HCT116 (cell line): ENCODE data around the gene SLC6A13. TPM values are rescaled to one million over a fixed set of nuclear protein-coding genes. Genes with fewer than 3 reads are reported as not detected.

Experiments used
- ATAC-seq: fragments of 200-7000 bp; cut with Tn5 transposase; 2 replicates; pipeline ENCODE4 v1.9.1; 2020; ENCODE audit warnings: mild to moderate bottlenecking, moderate library complexity
- BruUV-seq: library from RNA; stranded (reverse); fragments of 400-500 nt; replicated peaks from 2 replicates; lab custom pipeline; 2021; lab: Mats Ljungman, UMichigan
- CTCF ChIA-PET: fragments of 300-600 bp; sonication (Branson Sonifier 250); formaldehyde crosslinking; loops from one replicate; lab custom pipeline; 2021; ENCODE audit warnings: antibody characterized with exemption; lab: Charles Lee
- POLR2A ChIA-PET: fragments of 300-600, 350-600 bp; sonication (Branson Sonifier 250); formaldehyde crosslinking; loops from one replicate; lab custom pipeline; 2021; ENCODE audit warnings: antibody characterized with exemption; lab: Charles Lee
- RAD21 ChIA-PET, 2 experiments: fragments of 300-600 bp; sonication (Branson Sonifier 250); formaldehyde crosslinking; loops; one replicate each; lab custom pipeline; 2023; ENCODE audit warnings: low total read pairs in 2 of 2; ENCODE audit not compliant: uncharacterized antibody in 2 of 2, unreplicated experiment in 2 of 2, low non-redundant PET in 1 of 2; lab: Charles Lee
- DNase-seq: peaks from one replicate; pipeline ENCODE4 v3.0.0-alpha.2; 2010; ENCODE audit warnings: low read depth, low spot score
- H2AFZ ChIP-seq: fragments of 200-600 bp; shearing (Covaris generic), sonication (generic); 2 replicates; pipeline ENCODE4 v1.6.1; 2017; ENCODE audit warnings: low read depth, mixed run types, mixed read lengths, antibody characterized with exemption, low read length; ENCODE audit not compliant: poor library complexity, severe bottlenecking
- H3K27ac ChIP-seq: 2 replicates; pipeline ENCODE4 v1.5.1; 2012; ENCODE audit warnings: low read depth, low read length
- H3K27me3 ChIP-seq: fragments of 200-600 bp; sonication (generic); 2 replicates; pipeline ENCODE4 v1.6.1; 2016; ENCODE audit warnings: mixed run types, low read length, mixed read lengths; ENCODE audit not compliant: insufficient read depth
- H3K36me3 ChIP-seq, 2 experiments: fragments of 200-500 bp in 1 of 2; fragments of 200-600 bp in 1 of 2; sonication (Bioruptor generic) in 1 of 2; sonication (generic) in 1 of 2; 2 replicates each; pipeline versions ENCODE4 v1.5.1 to v1.6.1; 2014 to 2016; ENCODE audit warnings: low read length in 2 of 2, inconsistent platforms in 1 of 2, mixed read lengths in 1 of 2, mixed run types in 1 of 2; ENCODE audit not compliant: insufficient read depth in 2 of 2, control insufficient read depth in 1 of 2
- H3K4me1 ChIP-seq, 2 experiments: fragments of 200-600 bp in 1 of 2; sonication (generic) in 1 of 2; 2 replicates each; pipeline versions ENCODE4 v1.5.1 to v1.6.1; 2012 to 2017; ENCODE audit warnings: low read length in 2 of 2, inconsistent platforms in 1 of 2, mild to moderate bottlenecking in 1 of 2, mixed read lengths in 1 of 2, mixed run types in 1 of 2, moderate library complexity in 1 of 2; ENCODE audit not compliant: insufficient read depth in 2 of 2, control insufficient read depth in 1 of 2
- H3K4me2 ChIP-seq: fragments of 200-600 bp; sonication (generic); 2 replicates; pipeline ENCODE4 v1.6.1; 2017; ENCODE audit warnings: mixed run types, low read length, mixed read lengths
- H3K4me3 ChIP-seq, 2 experiments: fragments of 200-600 bp in 1 of 2; sonication (generic) in 1 of 2; replicated peaks in 1 of 2; 2 replicates each; pipeline ENCODE4 v1.5.1; 2011 to 2016; ENCODE audit warnings: low read length in 2 of 2, control low read depth in 1 of 2, low read depth in 1 of 2, mild to moderate bottlenecking in 1 of 2, mixed read lengths in 1 of 2, mixed run types in 1 of 2
- H3K79me2 ChIP-seq: fragments of 200-600 bp; sonication (generic); 2 replicates; pipeline ENCODE4 v1.6.1; 2017; ENCODE audit warnings: mild to moderate bottlenecking, mixed run types, low read length, moderate library complexity, mixed read lengths; ENCODE audit not compliant: insufficient read depth
- H3K9ac ChIP-seq: fragments of 200-600 bp; sonication (generic); 2 replicates; pipeline ENCODE4 v1.6.1; 2016; ENCODE audit warnings: low read length, mixed read lengths
- H3K9me2 ChIP-seq: fragments of 200-600 bp; sonication (generic), shearing (Covaris generic); 2 replicates; pipeline ENCODE4 v1.6.1; 2017; ENCODE audit warnings: mixed run types, mild to moderate bottlenecking, moderate library complexity; ENCODE audit not compliant: insufficient read depth
- H3K9me3 ChIP-seq, 2 experiments: fragments of 200-500 bp in 1 of 2; fragments of 200-600 bp in 1 of 2; sonication (Bioruptor generic) in 1 of 2; sonication (generic) in 1 of 2; 2 replicates each; pipeline ENCODE4 v1.6.1; 2014 to 2017; ENCODE audit warnings: low read length in 2 of 2, mixed read lengths in 2 of 2, inconsistent platforms in 1 of 2, low read depth in 1 of 2, mild to moderate bottlenecking in 1 of 2, mixed run types in 1 of 2, moderate library complexity in 1 of 2; ENCODE audit not compliant: control insufficient read depth in 1 of 2, insufficient read depth in 1 of 2
- H4K20me1 ChIP-seq: fragments of 200-600 bp; sonication (generic), shearing (Covaris generic); 2 replicates; pipeline ENCODE4 v1.6.1; 2017; ENCODE audit warnings: mixed run types, mild to moderate bottlenecking, moderate library complexity; ENCODE audit not compliant: insufficient read depth
- ATF3 ChIP-seq: IDR thresholded peaks from 2 replicates; pipeline ENCODE4 v1.6.1; 2012
- CBX3 ChIP-seq: IDR thresholded peaks from 2 replicates; pipeline ENCODE4 v1.6.1; 2012; ENCODE audit warnings: low read depth
- EGR1 ChIP-seq: IDR thresholded peaks from 2 replicates; pipeline ENCODE4 v1.6.1; 2012; ENCODE audit warnings: low read depth
- EZH2phosphoT487 ChIP-seq: fragments of 200-600 bp; IDR thresholded peaks from 2 replicates; pipeline ENCODE4 v1.6.1; 2018; ENCODE audit warnings: antibody characterized with exemption, borderline replicate concordance
- FOSL1 ChIP-seq: IDR thresholded peaks from 2 replicates; pipeline ENCODE4 v1.6.1; 2012; ENCODE audit warnings: low read depth
- JUND ChIP-seq: IDR thresholded peaks from 2 replicates; pipeline ENCODE4 v1.6.1; 2012
- MAX ChIP-seq: IDR thresholded peaks from 2 replicates; pipeline ENCODE4 v1.6.1; 2012
- POLR2A ChIP-seq: IDR thresholded peaks from 2 replicates; pipeline ENCODE4 v1.7.0; 2011; ENCODE audit warnings: borderline replicate concordance; ENCODE audit not compliant: insufficient read depth, insufficient read length; ENCODE audit errors: extremely low read depth
- RAD21 ChIP-seq: IDR thresholded peaks from 2 replicates; pipeline ENCODE4 v1.6.1; 2012; ENCODE audit warnings: low read depth, mild to moderate bottlenecking
- SP1 ChIP-seq: IDR thresholded peaks from 2 replicates; pipeline ENCODE4 v1.6.1; 2012; ENCODE audit warnings: low read depth
- TCF7L2 ChIP-seq: IDR thresholded peaks from 2 replicates; pipeline ENCODE4 v1.7.0; 2011; ENCODE audit warnings: borderline replicate concordance, inconsistent platforms; ENCODE audit not compliant: insufficient read depth, insufficient read length; ENCODE audit errors: extremely low read depth
- YY1 ChIP-seq: IDR thresholded peaks from 2 replicates; pipeline ENCODE4 v1.6.1; 2011; ENCODE audit warnings: low read length, low read depth, moderate library complexity, mild to moderate bottlenecking; ENCODE audit not compliant: insufficient replicate concordance; ENCODE audit errors: extremely low read depth
- ZBTB33 ChIP-seq: IDR thresholded peaks from 2 replicates; pipeline ENCODE4 v1.6.1; 2011; ENCODE audit warnings: mild to moderate bottlenecking, low read length, moderate library complexity; ENCODE audit not compliant: insufficient replicate concordance; ENCODE audit errors: extremely low read depth
- ZFX ChIP-seq: fragments of 450-650 bp; IDR thresholded peaks from 2 replicates; pipeline ENCODE4 v1.6.1; 2017
- ZNF274 ChIP-seq: fragments of 200-500 bp; sonication (Bioruptor generic); IDR thresholded peaks from 2 replicates; pipeline ENCODE4 v1.6.1; 2014; ENCODE audit warnings: mild to moderate bottlenecking, low read depth, low read length, inconsistent platforms
- intact Hi-C: fragments of 100-400 bp; cut with micrococcal nuclease; formaldehyde crosslinking; loops from 2 replicates; pipeline ENCODE4 v1.10.0; 2022
- total RNA-seq: library from RNA; stranded (reverse); gene quantifications from one replicate; pipeline ENCODE4 v1.2.1, GENCODE V29; 2021; ENCODE audit not compliant: unreplicated experiment

Gene SLC6A13
- total RNA-seq, 1 experiment from 2014 or later, result 0.39 TPM

GRCh38 chr12:215116-215515 is 47.5 kb downstream of the SLC6A13 start:
- no peaks in the 10 kb centered on the region for H3K79me2 ChIP-seq
- no peak for ATAC-seq
- peaks cover 0 to 2% of the 10 kb centered on the region in 2 experiments; a peak in 1 of 4 replicates for H3K4me1 ChIP-seq
- no peaks in the 10 kb centered on the region for H3K9me2 ChIP-seq
- no peak overlapping the region for H3K27ac ChIP-seq
- no peak overlapping the region for H2AFZ ChIP-seq
- H3K4me3 ChIP-seq, result no peak overlapping the region
- ChIA-PET CTCF (no interaction called here), RAD21 (no interaction called here), POLR2A (no interaction called here)
- BruUV-seq, result no TSS peak
- no peak for TF ChIP-seq EZH2phosphoT487
- no peak for TF ChIP-seq EGR1
- TF ChIP-seq CBX3, result no peak
- TF ChIP-seq TCF7L2, result no peak
- no peak for TF ChIP-seq MAX
- no peak for TF ChIP-seq SP1
- TF ChIP-seq POLR2A, result no peak
- no peak for TF ChIP-seq ATF3
- no peaks in the 10 kb centered on the region for H3K36me3 ChIP-seq
- H3K9ac ChIP-seq, result no peak overlapping the region
- no peak overlapping the region for H3K4me2 ChIP-seq
- intact Hi-C loops, result loop anchor here (2.0 kb wide), 1 partner anchor 52 kb away; no protein-coding TSS in a partner anchor
- H3K27me3 ChIP-seq, result no peaks in the 10 kb centered on the region
- no peak for DNase-seq
- H3K9me3 ChIP-seq, result no peaks in the 10 kb centered on the region
- no peaks in the 10 kb centered on the region for H4K20me1 ChIP-seq

DNA sequence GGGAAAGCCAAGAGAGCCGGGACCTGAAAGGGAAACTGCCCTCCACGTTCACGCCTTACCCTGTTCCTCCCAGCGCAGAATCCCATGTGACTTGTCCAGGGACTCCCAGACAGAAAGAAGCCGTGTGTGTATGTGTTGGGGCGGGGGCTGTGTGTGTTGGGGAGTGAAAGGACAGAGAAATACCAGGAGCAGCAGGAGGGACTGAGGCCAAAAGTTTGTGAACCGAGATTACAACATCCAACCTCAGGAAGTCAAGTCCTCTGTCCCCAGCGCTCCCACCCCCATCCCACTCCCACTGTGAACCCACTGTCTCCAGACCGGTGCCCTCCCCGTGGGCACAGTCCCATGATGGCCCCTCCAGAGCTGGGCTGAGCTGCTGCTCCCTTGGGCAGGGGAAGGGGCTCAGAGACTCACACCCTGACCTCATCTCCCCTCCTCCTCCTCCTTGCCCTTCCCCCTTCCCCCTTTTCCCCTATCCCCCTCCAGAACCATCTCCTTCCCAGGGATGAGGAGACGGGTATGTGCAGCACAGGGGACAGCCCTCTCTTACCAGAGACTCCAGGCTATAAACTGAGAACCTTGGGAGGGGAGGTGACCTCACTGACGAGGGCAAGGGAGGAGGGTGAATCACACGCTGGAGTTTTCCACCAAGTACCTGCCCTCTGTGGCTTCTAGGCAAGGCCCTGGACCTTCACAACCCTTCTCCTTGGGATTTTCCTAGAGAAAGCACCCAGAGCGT is 48.5 kb downstream of the SLC6A13 start, which contains the start of gene SLC6A12:
Gene SLC6A12 (minus strand): TSS at position 155 of the 739 bp plus-strand sequence. CDS start 4,171 bp downstream, outside the sequence.
- H3K4me3 ChIP-seq, result no peak within 1 kb of the TSS
- CTCF ChIA-PET, result no interaction called here
- H3K4me1 ChIP-seq, result no peaks in the 10 kb centered on the region
- TF ChIP-seq ATF3 (no peak), ZNF274 (no peak), YY1 (no peak), TCF7L2 (no peak), FOSL1 (no peak), JUND (no peak), ZFX (no peak), SP1 (no peak), ZBTB33 (no peak), RAD21 (no peak)

More for the DNA sequence above, 48.5 kb downstream of the SLC6A13 start, which contains the start of gene SLC6A12:
- no peak for DNase-seq
- Histone ChIP-seq H3K9me3 (no peaks in the 10 kb centered on the region), H4K20me1 (no peaks in the 10 kb centered on the region), H3K9me2 (no peaks in the 10 kb centered on the region), H2AFZ (no peak within 1 kb of the TSS), H3K4me2 (no peak within 1 kb of the TSS), H3K27ac (no peak within 1 kb of the TSS; the same call in 1 of the 2 replicates), H3K9ac (no peak within 1 kb of the TSS), H3K79me2 (no peaks in the 10 kb centered on the region), H3K36me3 (no peaks in the 10 kb centered on the region), H3K27me3 (no peaks in the 10 kb centered on the region)
- RAD21 ChIA-PET, result no interaction called here
- ATAC-seq, result no peak
- BruUV-seq, result no TSS peak
- intact Hi-C loops, result loop anchor here (2.0 kb wide), 1 partner anchor 51 kb away; no protein-coding TSS in a partner anchor
- POLR2A ChIA-PET, result no interaction called here
